Adrenal gland (tissue), 12 donors: Measurements from ENCODE around the gene DNAJC1. TPM values are rescaled to one million over a fixed set of nuclear protein-coding genes. Genes with fewer than 3 reads are reported as not detected.
A peak's percentile ranks its signal among the peaks of the same experiment; 100 is the strongest.
"Not testable (repeated sequence)": the region's sequence is repeated elsewhere in the genome, so short reads cannot be mapped to it uniquely, and the experiment has no call there.

ENCODE experiments used
- DNase-seq, 7 donors: peaks; one replicate each; pipeline ENCODE4 v3.0.0-alpha.2; 2019 to 2020
- H3K27ac ChIP-seq, 5 donors: fragments of 200-600 bp; sonication (generic) in 4 of 5; 1 replicate in 3 of 5; 2 replicates in 2 of 5; pipeline versions ENCODE4 v1.5.1 to v1.8.0; 2016 to 2020; ENCODE audit warnings: mild to moderate bottlenecking in 1 of 5
- H3K27me3 ChIP-seq: fragments of 200-600 bp; 2 replicates; pipeline ENCODE4 v1.8.0; 2021
- H3K36me3 ChIP-seq, 2 donors: fragments of 200-600 bp; replicated peaks in 1 of 2; 1 replicate in 1 of 2; 2 replicates in 1 of 2; pipeline versions ENCODE4 v1.5.1 to v1.8.0; 2018 to 2022
- H3K4me1 ChIP-seq, 2 donors: fragments of 200-600 bp; replicated peaks in 1 of 2; 1 replicate in 1 of 2; 2 replicates in 1 of 2; pipeline versions ENCODE4 v1.5.1 to v1.8.0; 2018 to 2021
- H3K4me3 ChIP-seq, 4 donors: fragments of 200-600 bp; sonication (generic) in 3 of 4; one replicate each; pipeline ENCODE4 v1.5.1; 2016 to 2018
- H3K9me3 ChIP-seq, 3 donors: fragments of 200-600 bp; sonication (generic) in 1 of 3; replicated peaks in 1 of 3; 1 replicate in 2 of 3; 2 replicates in 1 of 3; pipeline versions ENCODE4 v1.5.1 to v1.8.0; 2016 to 2021
- CTCF ChIP-seq, 6 experiments: fragments of 450-650 bp in 4 of 6; fragments of 200-600 bp in 2 of 6; sonication (generic) in 1 of 6; IDR thresholded peaks; 1 replicate in 5 of 6; 2 replicates in 1 of 6; pipeline versions ENCODE4 v1.5.1 to v1.8.0; 2016 to 2021; ENCODE audit warnings: antibody characterized with exemption in 6 of 6, mild to moderate bottlenecking in 2 of 6, moderate library complexity in 1 of 6
- POLR2A ChIP-seq, 2 donors: fragments of 450-650 bp; IDR thresholded peaks; one replicate each; pipeline ENCODE4 v1.6.1; 2017; ENCODE audit warnings: antibody characterized with exemption in 2 of 2, mild to moderate bottlenecking in 2 of 2, moderate library complexity in 1 of 2
- WGBS, 4 donors: extraction: QIAGEN DNeasy Blood & Tissue Kit in 2 of 4; methylation state at CpG; one replicate each; pipeline versions ENCODE4 v1.1.5 to v1.1.7; 2013 to 2017; 5-methylcytosine and 5-hydroxymethylcytosine counted together
- intact Hi-C, 2 donors: fragments of 100-400 bp; cut with DNase I; formaldehyde crosslinking; loops; one replicate each; pipeline versions ENCODE4 v1.14.1 to v1.15.0; 2022 to 2023
- polyA plus RNA-seq, 3 donors: library from polyadenylated mRNA; stranded (reverse); fragments of 200-250 nt in 2 of 3; fragments of 350-450 nt in 1 of 3; fragmentation: Illumina TruSeq in 1 of 3; extraction: RNeasy Lipid Tissue Mini Kit (QIAGEN cat#74804) in 1 of 3; gene quantifications; one replicate each; pipeline ENCODE4 v1.2.3, GENCODE V29; 2013 to 2014
- total RNA-seq, 9 donors: library from RNA; depleted of rRNA in 4 of 9; stranded (reverse); fragments of >200 nt in 4 of 9; fragments of 120-200 nt in 1 of 9; fragmentation: NEBNext Ultra II Directional in 1 of 9; extraction: Animal tissue kit (Norgen Biotek cat#: 25700) in 1 of 9; gene quantifications; one replicate each; pipeline versions ENCODE4 v1.1.0 to v1.2.4, GENCODE V29; 2013 to 2023
- donor health status: healthy with polysubstance abuse.
- donor health status: Bipolar disorder and iron deficiency.
- donor health status: DM: yes; HTN: yes; CAD: no.
- donor health status: DM: no; HTN: no; CAD: no.
- donor health status: DM: no; HTN: no; CAD: no.
- donor health status: DM: yes; HTN: yes; CAD: no.

The DNAJC1 gene
- total and polyA plus RNA-seq, 12 donors: 11.0 to 84.4 (median 36.8) TPM

- Histone ChIP-seq H3K36me3 (no peaks in the 10 kb centered on the region), H3K27me3 (no peaks in the 10 kb centered on the region), H3K27ac (no peak overlapping the region), H3K4me1 (no peaks in the 10 kb centered on the region), H3K4me3 (no peak overlapping the region), H3K9me3 (peaks cover 0 to under 1% (median 0%) of the 10 kb centered on the region in 3 donors)
- 46 to 57% (median 49%) methylated on average over 3 of the region's 3 CpGs for WGBS, 4 donors
- intact Hi-C loops: no loop called here
- DNase-seq: no peak
- TF ChIP-seq POLR2A (IDR thresholded peaks at IDR 0.05): no peak
- TF ChIP-seq CTCF (IDR thresholded peaks at IDR 0.05): no peak
These were observed 20.0 kb upstream of the DNAJC1 start for GRCh38 chr10:22023508-22023907.

- H3K36me3 ChIP-seq: no peaks in the 10 kb centered on the region
- H3K4me1 ChIP-seq: no peaks in the 10 kb centered on the region
- WGBS, 4 donors: 58 to 71% (median 67%) methylated on average over 8 of the region's 8 CpGs
- H3K4me3 ChIP-seq: no peak overlapping the region
- H3K27me3 ChIP-seq: no peaks in the 10 kb centered on the region
- H3K9me3 ChIP-seq: peaks cover 0 to 4% (median 0%) of the 10 kb centered on the region in 3 donors
- H3K27ac ChIP-seq: no peak overlapping the region
- intact Hi-C loops: no loop called here
- peak in 5 of 7 donors; percentile 14 to 65 (median 24) for DNase-seq
- TF ChIP-seq POLR2A (IDR thresholded peaks at IDR 0.05): no peak
- TF ChIP-seq CTCF (IDR thresholded peaks at IDR 0.05): no peak
These were observed 18.9 kb upstream of the DNAJC1 start for GRCh38 chr10:22022257-22023032.

- WGBS, 4 donors: 87 to 95% (median 94%) methylated on average over 3 of the region's 3 CpGs
- H3K27ac ChIP-seq, H3K36me3 ChIP-seq, H3K4me3 ChIP-seq, H3K27me3 ChIP-seq, H3K9me3 ChIP-seq, DNase-seq, intact Hi-C loops, H3K4me1 ChIP-seq: not testable (repeated sequence)
These were observed 17.6 kb upstream of the DNAJC1 start for GRCh38 chr10:22021144-22021543.

GRCh38 chr10:22017283-22018020 lies 13.9 kb upstream of the DNAJC1 start:
- H3K36me3 ChIP-seq: no peaks in the 10 kb centered on the region
- H3K9me3 ChIP-seq: peaks cover 0 to 4% (median 0%) of the 10 kb centered on the region in 3 donors
- intact Hi-C loops: loop anchor here (10.0 kb wide), 2 partner anchors 197 to 1047 kb away; partner anchors contain the start of gene EBLN1 (in 1 of the 2)
- H3K27me3 ChIP-seq: no peaks in the 10 kb centered on the region
- DNase-seq: no peak
- H3K4me1 ChIP-seq: peaks cover 0 to 13% of the 10 kb centered on the region in 2 donors
- no peak overlapping the region for H3K27ac ChIP-seq
- H3K4me3 ChIP-seq: no peak overlapping the region
- TF ChIP-seq CTCF (IDR thresholded peaks at IDR 0.05) (no peak), POLR2A (IDR thresholded peaks at IDR 0.05) (no peak)
- 23 to 51% (median 29%) methylated on average over 3 of the region's 3 CpGs for WGBS, 4 donors
